Left cardiac atrium (tissue), 4 donors: ENCODE measurements around the gene EMC8. TPM values are rescaled to one million over a fixed set of nuclear protein-coding genes. Genes with fewer than 3 reads are reported as not detected.
A peak's percentile ranks its signal among the peaks of the same experiment; 100 is the strongest.
"Not testable (repeated sequence)": the region's sequence is repeated elsewhere in the genome, so short reads cannot be mapped to it uniquely, and the experiment has no call there.

ENCODE experiments used
- ATAC-seq, 2 donors: fragments of 200-7000 bp; cut with Tn5 transposase; one replicate each; pipeline ENCODE4 v1.9.1; 2020; ENCODE audit warnings: mild to moderate bottlenecking in 2 of 2, moderate library complexity in 2 of 2
- DNase-seq: peaks from one replicate; pipeline ENCODE4 v3.0.0-alpha.2; 2020
- intact Hi-C, 2 donors: fragments of 100-400 bp; cut with DNase I; formaldehyde crosslinking; loops; one replicate each; pipeline versions ENCODE4 v1.14.1 to v1.15.1; 2022 to 2023
- long read RNA-seq: library from polyadenylated mRNA; unstranded; transcript quantifications from one replicate; pipeline ENCODE4 v2.0.0, GENCODE V29; 2021
- total RNA-seq, 2 donors: library from RNA; stranded (reverse); fragmentation: NEBNext Ultra II Directional; extraction: Animal tissue kit (Norgen Biotek cat#: 25700); gene quantifications; one replicate each; pipeline ENCODE4 v1.2.1, GENCODE V29; 2021
- donor health status: DM: no; HTN: yes; CAD: no.
- donor health status: DM: no; HTN: yes; CAD: no; lungs with severe emphysema.
- donor health status: DM: yes; HTN: yes; CAD: no.
- donor health status: Dilated cardiomyopathy.

EMC8 gene
- 10 to 100 TPM; 18.6 to 24.4 TPM for total RNA-seq
- long read RNA-seq, transcript EMC8-201 (5 exons, 1,962 nt) = major isoform, 30 of 38 reads
- long read RNA-seq, transcript EMC8-202 (4 exons, 1,935 nt) = minor isoform, 6 of 38 reads
- long read RNA-seq, partial matches to known transcripts = 0 of 38 reads
- long read RNA-seq, other reads (novel, unspliced or antisense) = 2 of 38 reads

DNA sequence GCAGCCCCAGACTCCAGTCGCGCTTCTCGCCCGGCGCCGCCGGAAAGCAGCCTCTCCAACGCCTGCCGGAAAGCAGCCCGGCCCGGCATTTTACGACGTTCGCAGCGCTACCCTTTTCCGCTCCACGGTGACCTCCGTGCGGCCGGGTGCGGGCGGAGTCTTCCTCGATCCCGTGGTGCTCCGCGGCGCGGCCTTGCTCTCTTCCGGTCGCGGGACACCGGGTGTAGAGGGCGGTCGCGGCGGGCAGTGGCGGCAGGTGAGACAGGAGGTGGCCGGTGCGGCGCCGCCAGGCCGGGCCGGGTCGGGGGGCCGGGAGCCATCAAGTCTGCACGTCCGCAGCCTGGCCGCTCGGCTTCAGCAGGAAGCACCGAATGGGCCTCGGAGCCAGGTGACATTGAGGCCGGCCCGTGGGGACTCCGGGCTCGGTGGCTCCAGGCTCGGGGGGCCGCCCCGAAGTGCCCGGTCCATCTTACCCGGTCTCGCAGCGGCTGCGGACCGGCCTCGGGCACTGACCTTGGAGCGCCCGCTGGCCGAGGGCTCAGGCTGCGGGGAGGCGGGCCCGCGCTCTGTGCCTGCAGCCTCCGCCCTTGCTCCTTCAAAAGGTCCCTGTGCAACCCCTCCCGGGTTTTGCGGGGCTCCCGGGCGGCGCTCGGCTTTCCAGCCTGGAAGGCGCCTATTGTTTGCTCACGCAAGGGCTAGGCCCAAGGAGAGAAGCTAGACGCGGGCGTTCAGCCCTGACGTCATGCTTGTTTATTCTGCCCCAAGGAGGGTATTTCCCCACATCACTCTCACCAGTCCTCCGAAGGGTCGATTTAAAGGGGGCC lies at the start of gene EMC8, which contains the start of gene COX4I1:
Gene EMC8, minus strand, starts transcription at position 48 of the 824 bp plus-strand sequence. CDS start 249 bp downstream, outside the sequence.
Gene COX4I1, plus strand, starts transcription at position 199 of the 824 bp plus-strand sequence. CDS start 1,511 bp downstream, outside the sequence.
- intact Hi-C loops = no loop called here
- DNase-seq (peak; percentile 97), ATAC-seq (peak; percentile 98 to 99)

DNA sequence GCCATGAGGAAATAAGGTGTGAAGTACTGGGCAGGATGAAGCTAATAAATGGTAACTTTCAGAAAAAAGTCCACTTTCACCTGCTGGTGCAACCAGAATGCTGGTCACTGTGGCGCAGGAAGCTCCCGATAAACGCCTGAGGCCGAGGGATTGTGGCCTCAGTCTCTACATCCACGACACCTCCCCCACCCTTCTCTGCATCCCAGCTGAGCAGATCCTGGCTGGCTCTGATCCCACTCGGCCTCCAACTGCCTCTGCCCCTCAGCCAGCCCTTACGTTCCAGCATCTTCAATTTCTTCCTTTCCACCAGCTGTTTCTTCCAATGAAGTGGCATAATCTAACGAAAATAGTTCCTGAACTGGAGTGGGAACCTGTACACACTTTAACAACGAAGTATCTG lies 49.6 kb upstream of the EMC8 start:
- no peak for DNase-seq

DNA sequence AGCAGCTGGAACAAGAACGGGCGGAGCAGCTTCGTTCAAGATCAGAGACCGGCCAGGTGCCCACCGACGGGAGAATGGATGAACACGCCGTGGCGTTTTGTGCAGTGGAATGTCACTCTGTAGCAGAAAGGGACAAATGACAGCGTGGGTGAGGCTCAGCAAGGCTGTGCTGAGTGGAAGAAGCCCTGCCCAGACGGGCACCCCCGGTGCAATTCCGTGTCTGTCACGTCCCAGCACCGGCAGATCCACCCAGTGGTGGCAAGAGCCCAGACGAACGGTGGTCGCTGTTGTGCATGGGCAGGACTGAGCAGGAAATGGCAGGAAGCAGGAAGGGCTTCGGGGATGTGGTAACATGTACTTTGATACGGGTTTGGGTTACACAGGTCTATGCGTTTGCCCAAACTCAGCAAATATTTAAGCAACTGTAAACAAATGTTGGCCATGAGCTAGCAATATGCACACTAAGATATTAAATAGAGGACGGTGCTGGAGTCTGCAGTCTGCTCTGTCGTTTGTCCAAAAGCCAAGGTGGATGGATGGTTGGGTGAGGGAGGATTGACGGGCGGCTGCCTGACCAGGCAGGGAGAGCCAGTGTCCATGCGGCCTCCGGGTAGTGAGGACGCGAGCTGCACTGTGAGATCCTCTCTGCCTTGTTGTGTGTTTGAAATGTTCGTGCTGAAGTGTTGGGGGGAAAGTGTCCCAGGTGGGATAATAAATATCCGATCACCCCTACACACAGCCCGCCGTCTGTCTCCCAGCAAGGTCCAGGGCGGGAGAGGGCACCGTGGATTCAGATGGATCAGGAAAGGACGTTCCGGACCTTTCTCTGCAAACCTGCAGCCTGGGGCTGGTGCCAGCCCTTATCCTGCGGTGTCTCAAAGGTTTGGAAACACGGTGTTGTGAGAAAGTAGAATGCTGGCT lies 48.6 kb upstream of the EMC8 start:
- DNase-seq (no peak), ATAC-seq (no peak)
- intact Hi-C loops = no loop called here

More for the DNA sequence above, 49.6 kb upstream of the EMC8 start:
- no peak for ATAC-seq
- intact Hi-C loops = no loop called here

DNA sequence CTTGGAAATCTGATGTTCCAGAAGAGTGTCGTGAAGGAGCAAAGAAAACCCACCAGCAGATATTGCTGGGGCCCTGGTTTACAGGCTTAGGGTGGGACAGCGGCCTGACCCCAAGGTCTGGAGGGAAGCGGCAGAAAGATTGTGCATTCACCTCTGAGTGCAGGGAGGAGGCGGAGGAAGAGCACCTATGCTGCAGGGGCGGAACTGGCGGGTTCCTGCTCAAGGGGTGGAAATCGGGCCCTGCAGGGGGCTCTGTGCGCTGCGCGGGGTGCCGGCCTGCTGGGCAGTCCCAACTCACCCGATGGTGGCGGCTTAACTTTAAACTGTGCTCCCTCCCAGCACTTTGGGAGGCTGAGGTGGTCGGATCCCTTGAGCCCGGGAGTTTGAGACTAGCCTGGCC lies 47.7 kb upstream of the EMC8 start:
- DNase-seq (no peak), ATAC-seq (no peak)
- intact Hi-C loops = no loop called here

DNA sequence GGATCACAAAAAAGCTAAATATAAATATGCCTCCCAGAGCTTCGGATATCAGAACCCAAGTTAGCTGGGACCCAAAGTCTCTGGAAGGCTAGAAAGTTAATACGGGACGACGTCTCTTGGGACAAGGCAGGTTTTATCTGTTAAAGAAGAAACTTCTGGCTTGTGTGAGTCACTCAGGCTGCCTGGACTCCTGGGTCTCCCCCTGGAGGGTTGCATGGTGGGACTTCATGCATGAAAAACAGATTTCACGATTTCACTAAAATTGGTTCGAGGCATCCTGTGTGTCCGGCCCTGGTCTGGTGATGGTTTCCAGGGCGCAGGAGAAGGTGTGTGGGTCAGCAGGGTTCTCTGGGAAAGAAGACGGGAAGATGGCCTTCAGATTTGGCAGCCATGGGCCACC lies 47.1 kb upstream of the EMC8 start:
- intact Hi-C loops = no loop called here
- ATAC-seq (no peak), DNase-seq (no peak)

DNA sequence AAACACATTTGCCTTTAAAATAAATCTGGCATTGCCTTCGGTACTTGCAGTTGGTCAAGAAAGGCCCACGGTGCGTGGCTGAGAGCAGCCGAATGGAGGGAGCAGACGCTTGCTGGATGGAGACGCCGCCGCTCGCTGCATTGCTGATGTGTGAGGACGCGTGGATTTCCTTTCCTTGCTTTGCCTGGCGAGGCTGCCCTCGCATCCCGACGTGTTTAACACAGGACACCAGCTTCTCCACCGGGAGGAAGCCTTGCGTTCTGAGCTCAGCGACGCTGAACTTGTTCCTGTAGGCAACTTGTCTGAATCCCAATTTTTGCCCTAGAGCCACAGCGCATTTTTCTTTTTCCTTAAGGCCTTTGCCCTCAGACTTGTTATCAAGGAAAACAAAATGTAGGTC lies 45.9 kb upstream of the EMC8 start:
- intact Hi-C loops = no loop called here
- ATAC-seq = no peak

DNA sequence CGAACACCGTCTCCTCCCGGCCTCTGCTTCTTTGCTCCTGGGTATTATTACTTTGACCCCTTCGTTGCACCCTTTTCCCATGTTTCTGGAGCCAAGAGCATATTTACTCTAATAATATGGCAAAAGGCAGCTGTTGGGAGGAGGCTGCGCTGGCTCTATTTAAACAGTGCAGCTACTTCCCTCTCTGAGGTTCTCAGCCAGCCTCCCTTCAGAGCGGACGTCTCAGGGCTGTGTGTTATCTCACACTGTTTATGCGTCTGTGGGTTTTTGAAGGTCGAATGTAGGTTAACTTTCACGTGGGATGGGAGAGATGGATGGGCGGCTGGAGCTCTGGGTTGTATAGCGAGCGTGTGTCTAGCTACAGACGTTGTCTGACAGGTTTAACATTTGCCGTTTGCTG lies 45.4 kb upstream of the EMC8 start:
- intact Hi-C loops = no loop called here
- ATAC-seq (no peak), DNase-seq (no peak)

More for the DNA sequence above, 45.9 kb upstream of the EMC8 start:
- no peak for DNase-seq

DNA sequence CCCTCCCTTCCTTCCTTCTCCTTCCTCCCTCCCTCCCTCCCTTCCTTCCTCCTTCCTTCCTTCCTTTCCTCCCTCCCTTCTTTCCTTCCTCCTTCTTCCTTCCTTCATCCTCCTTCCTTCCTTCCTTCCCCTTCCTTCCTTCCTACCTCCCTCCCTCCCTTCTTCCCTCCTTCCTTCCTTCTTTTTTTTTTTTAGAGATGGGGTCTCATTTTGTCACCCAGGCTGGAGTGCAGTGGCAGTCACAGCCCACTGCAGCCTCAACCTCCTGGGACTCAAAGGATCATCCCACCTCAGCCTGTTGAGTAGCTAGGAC lies 44.8 kb upstream of the EMC8 start:
- no peak for DNase-seq
- intact Hi-C loops = no loop called here
- ATAC-seq = no peak

DNA sequence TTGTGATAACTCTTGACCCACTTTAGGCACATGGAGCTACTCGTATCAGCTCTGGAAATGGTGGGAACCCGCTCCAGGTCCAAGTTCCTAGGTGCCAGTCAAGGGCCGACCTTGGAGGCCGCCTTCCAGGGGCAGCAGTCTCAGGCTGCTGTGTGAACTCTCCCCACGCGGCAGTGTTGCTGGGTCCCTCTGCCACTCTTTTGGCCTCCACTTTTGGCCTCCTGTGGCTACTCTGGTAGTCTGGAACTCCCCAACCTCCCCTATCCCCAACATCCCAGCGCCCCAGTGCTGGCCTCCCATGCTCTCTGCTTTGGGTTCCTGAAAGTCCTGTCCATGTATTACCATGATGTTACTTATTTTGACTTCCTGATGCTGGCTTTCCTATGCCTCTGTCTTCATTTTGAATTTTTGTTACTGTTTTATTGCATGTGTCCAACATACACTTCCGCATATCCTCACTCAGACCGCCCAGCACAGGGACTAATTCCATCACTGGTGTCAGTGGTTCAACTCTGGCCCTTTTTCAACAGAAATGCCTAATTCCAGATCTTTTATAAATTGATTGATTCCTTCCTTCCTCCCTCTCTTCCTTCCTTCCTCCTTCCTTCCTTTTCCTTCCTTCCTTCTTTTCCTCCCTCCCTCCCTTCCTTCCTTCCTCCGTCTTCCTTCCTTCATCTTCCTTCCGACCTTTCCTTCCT lies 44.3 kb upstream of the EMC8 start:
- intact Hi-C loops = no loop called here
- DNase-seq (no peak), ATAC-seq (no peak)

DNA sequence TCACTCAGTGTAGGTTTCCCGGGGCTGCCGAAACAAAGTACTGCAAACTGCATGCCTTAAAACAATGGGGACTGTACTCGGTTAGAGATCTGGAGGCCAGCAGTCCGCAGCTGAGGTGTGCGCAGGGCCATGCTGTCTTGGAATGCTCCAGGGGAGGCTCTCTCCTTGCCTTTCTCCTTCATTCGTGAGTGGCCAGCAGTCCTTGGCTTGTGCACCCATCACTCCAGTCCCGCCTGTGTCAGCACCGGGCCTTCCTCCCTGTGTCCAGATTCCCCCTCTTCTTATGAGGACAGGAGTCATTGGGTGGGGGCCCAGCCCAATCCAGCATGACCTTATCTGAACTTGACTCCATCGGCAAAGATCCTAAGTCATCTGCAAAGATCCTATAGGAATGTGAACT lies 43.5 kb upstream of the EMC8 start:
- ATAC-seq = no peak

DNA sequence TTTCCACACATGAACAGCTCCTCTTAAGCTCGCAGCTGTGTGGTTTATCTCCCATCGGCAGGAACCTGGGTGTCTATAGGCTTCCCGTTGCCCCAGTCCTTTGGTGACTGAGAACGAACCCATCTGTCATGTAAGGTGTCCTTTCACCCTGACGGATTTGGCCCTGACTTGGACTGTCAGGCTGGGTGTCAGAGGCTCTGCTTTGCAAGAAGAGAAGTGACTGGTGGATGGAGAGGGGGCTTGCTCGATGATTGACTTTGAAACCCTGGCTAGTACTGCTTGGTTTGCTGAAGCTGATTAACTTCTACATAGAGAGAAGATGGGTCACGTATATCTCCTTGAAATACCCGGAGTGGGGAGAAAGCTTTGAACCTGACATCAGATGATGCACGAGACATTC lies 43.1 kb upstream of the EMC8 start:
- DNase-seq = no peak
- intact Hi-C loops = no loop called here
- no peak for ATAC-seq

More for the DNA sequence above, 43.5 kb upstream of the EMC8 start:
- intact Hi-C loops = no loop called here
- DNase-seq = no peak

DNA sequence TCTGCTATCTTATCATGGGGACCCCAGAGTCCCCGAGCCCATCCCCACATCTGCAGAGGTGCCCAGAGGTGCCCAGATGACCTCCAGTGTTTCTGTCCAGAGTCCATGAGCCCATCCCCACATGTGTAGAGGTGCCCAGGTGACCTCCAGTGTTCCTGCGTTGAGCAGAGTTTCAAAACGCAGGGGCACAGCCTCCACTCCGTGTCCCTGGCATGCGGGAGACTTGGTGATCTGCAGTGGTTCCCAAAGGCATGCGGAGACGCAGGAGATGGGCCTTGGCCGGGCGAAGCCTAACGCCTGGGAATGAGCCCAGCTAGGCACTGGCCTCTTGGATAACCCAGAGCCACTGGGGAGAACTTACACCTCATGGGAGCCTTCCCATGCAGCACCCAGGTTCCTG lies 41.5 kb upstream of the EMC8 start:
- intact Hi-C loops = no loop called here
- DNase-seq = no peak

DNA sequence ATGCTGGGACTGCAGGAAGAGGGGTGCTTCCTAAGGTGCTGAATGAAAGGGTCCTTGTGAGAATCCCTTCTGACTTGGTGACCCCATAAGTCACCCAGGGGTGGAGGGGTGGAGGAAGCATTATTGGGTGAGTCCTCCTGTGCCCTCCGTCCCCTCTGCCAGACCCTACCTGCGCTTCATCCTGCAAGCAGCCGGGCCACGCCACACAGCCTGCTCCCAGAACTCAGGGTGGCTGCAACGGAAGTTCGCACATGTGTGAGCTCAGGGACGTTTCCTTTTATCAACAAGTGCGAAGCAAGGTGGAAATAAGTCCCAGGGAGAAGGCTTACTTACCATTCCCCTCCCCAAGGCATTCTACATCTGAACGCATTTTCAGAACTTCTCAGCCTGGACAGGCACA lies 41.1 kb upstream of the EMC8 start:
- no peak for DNase-seq
- intact Hi-C loops = no loop called here
- ATAC-seq = no peak

More for the DNA sequence above, 41.5 kb upstream of the EMC8 start:
- ATAC-seq = no peak

DNA sequence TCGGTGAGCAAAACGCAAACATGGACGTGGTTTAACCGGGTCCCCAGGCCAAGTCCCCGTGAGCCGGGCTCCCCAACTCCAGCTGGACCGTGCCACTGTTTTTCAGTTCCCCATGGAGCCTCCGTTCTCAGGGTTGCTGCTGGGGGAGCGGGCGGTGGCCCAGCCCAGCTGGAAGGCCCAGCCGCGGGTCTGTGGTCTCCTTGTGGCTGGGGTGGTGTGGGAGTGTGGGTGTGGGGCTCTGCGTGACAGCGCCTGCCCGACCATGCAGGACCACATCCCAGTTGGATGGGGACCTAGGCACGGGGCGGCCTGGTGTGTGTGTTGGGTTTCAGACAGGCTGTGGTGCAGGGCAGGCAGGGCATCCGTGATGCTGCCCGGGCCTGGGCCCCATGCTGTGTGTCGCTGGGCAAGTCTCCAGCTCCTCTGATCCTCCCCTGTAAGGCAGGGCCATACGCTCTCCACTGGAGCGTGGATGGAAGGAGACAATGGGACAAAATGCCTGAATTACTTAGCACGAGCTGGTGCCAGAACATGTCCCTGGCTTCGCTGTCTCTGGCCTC lies 40.4 kb upstream of the EMC8 start:
- intact Hi-C loops = no loop called here
- ATAC-seq (no peak), DNase-seq (no peak)

DNA sequence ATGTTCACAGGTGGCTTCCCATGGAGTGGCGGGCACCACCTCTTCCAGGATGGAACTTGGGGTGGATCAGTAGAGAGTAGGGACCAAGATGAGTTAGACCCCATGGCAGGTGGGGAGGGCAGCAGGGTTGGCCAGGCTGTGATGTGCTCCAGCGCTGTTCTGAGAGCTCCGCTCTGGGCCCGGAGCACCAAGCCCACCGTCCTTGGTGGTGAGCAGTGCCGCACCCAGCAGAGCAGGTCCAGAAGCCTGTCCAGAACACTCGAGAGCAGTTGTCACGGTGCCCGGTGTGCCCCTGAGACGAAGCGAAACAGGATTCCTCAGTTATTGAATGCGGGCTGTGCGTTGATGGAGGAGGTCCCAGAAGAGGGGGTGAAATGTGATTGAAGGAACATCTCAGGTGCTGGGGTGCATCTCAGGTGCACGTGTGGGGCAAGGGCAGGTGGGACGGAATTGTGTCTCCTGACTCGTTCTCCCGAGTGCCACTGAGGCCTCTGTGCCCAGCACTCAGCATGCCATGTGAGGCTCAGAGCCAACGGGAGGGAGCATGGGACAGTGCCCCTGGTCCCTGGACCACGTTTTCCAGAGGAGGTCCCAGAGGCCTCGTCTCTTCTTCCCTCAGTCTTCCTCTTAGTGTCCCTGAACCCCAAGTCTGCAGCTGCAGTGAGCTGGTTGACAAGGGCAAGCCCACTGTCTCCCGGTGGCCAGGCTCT lies 39.7 kb upstream of the EMC8 start:
- intact Hi-C loops = no loop called here
- no peak for DNase-seq
- ATAC-seq = no peak

DNA sequence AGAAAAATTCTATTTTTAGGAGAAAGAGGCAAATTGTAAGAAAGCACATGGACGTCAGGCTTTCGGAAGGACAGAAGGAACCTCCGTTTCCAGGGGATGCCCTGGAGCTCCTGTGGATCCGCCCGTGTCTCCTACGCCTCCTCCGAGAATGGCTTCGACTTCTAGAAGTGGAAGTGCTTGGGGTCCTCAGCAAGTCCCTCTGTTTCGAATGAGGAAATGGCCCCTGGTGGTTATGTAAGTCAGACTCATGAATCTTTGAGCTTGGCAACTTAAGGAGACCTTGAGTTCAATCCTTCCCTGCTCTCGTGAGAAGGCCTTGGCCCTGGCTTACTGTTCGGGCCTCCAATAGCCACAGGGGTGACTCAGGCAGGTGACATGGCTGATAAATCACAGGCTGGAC lies 39.0 kb upstream of the EMC8 start:
- DNase-seq (no peak), ATAC-seq (no peak)
- intact Hi-C loops = no loop called here

DNA sequence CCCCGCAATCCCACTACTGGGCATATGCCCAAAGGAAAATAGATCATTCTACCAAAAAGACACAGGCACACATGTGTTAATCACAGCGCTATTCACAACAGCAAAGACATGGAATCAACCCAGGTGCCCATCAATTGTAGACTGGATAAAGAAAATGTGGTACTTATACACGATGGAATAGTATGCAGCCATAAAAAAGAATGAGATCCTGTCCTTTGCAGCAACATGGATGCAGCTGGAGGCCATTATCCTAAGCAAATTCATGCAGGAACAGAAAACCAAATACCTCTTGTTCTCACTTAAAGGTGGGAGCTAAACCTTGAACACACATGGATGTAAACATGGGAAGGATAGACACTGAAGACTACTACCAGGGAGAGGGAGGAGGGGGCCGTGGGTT lies 38.3 kb upstream of the EMC8 start:
- DNase-seq, ATAC-seq, intact Hi-C loops: not testable (repeated sequence)
